Measurements from ENCODE around the gene RPP25L.

RPP25L gene

DNA sequence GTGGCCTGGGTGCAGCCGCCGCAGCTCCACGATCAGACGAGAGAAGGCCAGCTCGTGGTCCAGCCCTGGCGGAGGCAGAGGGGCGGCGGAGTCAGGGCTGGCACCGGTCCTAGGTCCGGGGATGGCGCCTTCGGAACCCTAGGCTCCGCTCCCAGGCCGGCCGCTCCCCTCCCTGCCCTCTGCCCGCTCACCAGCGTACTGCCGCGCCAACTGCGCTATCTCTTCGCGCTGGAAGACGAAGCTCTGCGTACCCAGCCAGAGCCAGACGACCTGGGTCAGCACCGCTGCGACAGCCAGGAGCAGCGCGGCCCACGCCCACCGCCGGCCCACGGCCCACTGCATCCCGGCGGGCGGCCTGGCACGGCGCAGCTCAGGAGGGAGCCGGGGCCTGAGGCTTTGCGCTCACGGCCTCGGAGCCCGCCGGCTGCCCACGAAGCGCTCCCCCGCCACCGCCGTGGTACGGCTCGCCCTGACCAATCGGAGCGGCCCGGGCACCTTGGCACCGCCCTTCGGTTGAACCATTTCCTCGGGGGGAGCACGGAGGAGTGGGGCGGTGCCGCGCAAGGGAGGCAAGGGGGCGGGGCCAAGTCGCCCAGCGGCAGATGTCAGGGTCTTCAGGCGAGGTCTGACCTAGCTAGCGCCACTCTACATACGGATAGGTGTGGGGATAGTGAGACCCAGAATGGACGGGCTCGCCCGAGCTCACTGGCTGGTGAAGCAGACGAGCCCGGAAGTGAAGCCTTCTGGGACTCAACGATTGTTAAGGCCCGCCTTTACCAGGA lies 25.6 kb upstream of the RPP25L start, which contains the start of gene SIGMAR1:
TSS of gene SIGMAR1 (minus strand) at position 432 of the 782 bp plus-strand sequence. CDS start at position 342, 90 bp downstream.
- DNase-seq (ENCODE audit: low read depth): no peak

DNA sequence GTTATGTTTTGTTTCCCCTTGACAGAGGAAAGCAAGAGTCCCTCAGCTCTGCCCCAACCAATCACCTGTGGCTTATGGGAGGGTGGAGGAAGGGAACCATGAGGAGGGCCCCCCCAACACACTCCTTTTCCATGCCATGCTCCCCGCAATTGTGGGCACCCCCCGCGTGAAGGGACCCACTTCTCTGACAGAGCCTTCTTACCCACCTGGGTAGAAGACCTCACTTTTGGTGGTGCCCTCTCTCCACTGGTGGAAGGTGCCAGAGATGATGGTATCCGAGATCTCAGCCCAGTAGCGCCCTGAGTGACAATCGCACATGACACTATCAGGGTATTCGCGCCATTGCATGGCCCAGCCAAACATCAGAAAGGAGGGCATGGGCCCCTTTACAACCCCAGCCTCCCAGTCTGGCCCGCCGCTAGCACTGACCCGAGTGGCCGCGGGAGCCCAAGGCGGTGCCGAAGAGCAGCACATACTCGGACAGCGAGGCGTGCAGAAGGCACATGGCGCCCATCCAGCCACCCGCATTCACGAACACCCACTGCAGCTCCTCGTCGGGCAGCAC lies 25.0 kb upstream of the RPP25L start:
- no peak for DNase-seq (ENCODE audit: low read depth)

DNA sequence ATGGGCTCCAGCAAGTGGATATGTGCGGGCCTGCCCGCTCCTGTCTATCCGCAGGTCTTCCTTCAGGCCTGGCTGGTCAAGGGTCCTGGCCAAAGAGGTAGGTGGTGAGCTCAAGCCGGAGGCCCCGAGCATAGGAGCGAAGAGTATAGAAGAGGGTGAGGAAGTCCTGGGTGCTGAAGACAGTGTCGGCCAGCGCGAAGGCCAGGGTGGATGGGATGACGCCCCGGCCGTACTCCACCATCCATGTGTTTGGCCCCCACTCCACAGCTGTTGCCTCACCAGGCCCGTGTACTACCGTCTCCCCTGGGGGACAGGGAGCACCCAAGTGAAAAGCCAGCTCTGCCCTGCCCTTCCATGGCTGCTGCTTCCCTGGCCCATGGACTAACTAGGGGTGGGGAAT lies 23.7 kb upstream of the RPP25L start:
- DNase-seq (ENCODE audit: low read depth): no peak

DNA sequence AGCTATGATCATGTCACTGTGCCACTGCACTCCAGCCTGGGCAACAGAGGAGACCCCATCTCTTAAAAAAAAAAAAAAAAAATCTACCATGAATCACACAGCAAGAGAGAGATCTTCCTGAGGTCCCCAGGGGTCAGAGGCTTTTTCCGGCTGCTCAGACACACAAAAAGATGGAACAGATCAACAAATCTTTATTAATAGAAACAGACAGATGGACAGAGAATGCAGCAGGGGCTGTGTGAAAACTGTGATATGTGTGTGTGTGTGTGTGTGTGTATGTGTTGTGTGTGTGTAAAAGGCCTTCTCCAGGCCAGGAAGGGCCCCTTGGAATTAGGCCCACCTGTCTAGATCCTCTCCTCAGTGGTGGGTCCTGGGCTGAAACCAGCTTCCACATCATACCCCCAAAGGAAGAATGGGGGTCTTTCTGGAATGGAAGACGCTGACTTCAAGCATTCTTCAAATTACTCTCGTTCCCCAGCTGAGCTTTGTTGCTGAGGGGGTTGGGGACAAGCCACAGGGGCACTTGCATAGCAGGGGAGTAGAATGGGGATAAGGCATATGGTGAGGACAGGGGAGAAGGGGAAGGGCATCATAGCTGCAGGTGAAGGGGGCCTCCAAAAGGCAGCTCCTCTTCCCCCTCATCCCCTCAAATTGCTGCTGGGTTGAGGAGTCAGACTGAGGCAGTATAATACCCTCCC lies 22.8 kb upstream of the RPP25L start:
- DNase-seq (ENCODE audit: low read depth): no peak

DNA sequence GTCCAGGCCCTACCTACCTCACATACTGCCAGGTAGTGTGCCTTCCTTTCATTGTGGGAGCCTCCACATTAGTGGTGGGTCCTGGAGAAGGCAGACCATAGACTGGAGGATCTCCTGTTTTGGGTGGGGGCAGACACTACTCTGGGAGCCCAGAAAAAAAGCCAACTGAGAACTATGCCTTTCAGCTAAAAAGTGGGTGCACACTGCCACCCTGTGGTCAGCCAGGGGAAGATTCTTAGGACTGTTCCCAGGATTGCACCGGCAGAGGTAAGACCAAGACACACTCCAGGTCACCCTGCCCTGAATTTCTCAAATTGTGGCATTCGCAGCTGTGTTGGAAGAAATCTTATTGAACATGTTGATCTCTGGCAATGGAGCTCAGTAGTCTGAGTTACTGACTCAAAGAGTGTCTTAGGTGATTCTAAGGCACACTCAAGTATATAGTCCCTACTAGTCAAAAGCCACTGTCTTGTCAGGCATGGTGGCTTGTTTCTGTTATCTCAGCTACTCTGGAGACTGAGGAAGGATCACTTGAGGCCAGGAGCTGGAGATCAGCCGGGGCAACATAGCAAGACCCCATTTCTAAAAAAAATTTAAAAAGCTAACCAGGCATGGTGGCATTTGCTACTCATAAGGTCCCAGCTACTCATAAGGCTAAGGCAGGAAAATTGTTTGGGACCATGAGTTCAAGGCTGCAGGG lies 22.1 kb upstream of the RPP25L start:
- no peak for DNase-seq (ENCODE audit: low read depth)

DNA sequence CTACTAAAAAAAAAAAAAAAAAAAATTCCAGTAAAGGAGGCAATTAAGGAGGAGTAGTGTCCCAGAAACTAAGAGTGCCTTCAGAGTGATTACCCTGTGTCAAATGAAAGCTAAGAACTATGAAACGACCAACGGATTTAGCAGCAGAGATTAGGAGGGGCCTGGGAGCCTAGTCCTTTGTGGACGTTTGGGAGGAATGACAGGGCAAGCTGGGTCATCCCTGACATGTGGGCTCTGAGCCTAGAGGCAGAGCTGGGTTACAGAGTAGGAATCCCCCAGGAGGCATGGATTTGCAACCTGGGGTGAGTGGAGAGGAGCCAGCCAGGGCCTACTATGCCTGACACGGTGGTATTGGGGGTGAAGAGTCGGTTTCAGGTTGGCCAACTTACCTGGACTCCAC lies 21.3 kb upstream of the RPP25L start:
- no peak for DNase-seq (ENCODE audit: low read depth)

DNA sequence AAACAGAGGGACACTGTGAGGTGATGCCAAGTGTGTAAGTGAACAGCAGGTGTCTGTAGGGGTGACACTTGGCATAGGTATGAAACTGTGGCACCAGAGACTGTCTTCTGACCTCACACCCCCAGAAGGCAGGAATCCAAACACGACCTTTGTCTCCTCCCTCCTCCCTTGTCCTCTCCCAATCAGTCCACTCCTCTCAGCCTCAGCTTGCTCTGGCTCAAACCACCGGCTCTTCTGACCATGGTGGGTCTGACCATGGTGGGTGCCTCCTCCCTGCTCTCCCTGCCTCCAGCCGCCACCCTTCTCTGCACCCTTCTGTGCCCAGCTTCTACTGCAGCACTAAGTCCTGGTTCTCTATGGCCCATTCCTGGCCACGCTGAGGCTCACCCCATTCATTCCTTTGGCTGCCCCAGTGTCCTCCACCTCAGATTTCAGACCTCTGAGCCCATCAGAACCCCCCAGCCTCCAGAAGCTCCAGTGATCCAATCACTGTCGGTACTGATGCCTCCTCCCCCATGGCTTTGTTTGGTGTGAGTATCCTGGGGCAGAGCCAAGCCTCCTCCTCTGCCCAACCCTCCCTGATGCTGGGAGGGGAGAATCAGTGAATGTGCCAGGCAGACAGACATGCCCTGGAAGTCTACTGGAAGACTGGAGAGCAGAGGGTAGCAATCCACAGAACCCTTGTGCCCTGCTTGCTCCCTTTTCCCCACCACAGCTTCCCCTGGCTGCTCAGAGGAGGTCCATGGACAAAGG lies 18.7 kb upstream of the RPP25L start:
- no peak for DNase-seq (ENCODE audit: low read depth)

DNA sequence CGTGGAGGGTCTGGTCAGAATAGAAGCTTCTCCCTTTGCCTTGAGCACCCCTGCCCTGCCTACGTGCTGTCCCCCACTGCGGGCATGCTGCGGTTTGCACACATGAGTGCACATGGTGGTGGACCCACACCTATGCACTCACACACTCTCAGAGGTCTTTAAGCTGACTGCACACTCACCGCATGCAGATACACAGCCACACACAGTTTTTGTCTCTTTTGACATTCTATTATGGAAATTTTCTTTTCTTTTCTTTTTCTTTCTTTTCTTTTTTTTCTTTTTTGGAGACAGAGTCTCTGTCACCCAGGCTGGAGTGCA lies 17.6 kb upstream of the RPP25L start:
- DNase-seq (ENCODE audit: low read depth): no peak

DNA sequence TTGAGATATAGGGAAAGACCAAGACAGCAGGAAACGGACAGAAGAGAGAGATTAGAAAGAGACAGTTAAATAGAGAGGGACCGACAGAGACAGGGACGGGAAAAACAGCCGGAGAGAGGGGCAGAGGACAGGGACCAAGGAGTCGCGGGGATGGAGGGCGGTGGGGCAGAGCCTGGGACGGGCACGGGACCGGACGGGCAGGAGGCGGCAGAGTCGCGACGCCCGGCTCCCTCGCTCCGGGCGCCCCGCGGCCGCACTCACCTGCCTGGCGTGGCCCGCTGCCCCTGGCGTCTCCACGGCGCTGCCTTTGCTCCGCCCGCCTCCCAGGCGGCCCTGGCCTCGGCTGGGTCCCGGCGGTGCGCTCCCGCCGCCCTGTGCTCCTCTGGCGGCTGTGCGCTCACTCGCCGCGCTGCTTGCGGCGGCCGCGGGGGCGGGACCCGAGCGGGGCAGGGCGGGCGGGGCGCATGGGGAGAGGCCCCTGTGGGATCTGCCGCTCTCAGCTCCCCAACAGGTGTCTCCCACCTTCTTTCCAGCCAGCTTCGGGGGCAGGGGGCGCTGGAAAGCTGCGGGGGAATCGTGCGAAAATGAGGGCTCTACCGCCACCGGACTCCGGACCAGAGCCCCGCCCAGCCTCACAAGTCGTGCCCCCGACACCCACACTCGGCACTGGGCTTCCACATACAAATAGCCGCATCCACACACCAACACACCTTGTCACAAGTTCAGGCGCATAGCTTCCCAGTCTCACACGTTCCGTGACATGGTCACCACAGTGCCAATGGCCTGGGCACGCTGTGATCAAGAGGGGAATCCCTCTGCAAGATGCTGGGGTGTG lies 17.0 kb upstream of the RPP25L start, which contains the start of gene ARID3C:
TSS of gene ARID3C (minus strand) at position 411 of the 835 bp plus-strand sequence. CDS start 1,052 bp downstream, outside the sequence.
- no peak for DNase-seq (ENCODE audit: low read depth)

DNA sequence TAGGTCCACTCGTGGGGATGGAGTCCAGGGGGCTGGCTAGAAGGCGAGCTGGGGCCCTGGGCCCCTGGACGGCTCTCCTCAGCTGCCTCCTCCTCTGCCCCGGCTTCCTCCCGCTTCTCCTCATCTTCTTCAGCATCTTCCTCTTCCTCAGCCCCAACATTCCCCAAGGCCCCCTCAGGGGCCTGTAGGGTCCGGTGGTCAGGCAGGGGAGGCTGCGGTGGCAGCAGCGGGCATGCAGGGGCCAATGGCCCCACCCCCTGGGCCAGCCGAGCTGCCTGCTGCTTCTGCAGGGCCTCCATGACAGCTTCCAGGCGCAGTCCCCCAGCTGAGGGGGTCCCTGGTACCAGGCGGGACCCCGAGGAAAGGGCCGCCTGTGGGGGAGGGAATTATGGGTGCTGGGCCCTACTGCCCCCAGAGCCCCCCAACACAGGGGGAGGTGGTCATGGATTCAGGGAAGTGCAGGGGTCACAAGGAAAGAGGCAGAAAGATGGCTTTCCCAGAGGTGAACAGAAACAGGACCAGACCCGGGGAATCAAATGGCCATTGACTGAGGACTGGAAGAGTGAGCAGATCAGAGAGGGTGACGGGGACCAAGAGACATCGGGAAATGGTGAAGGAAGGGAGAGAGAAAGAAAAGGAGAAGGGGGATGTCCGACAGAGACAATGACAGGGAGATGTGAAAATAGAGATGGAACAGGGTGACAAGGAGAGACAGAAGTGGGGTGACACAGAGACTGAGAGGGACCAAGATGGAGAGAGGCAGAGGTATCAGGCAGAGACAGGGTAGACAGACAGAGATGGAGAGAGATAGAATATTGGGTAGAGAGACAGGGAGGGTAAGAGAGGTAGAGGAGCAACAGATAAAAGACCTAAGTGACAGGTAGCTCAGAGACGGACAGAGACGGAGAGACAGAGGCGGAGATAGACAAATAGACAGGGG lies 16.1 kb upstream of the RPP25L start:
- DNase-seq (ENCODE audit: low read depth): no peak

DNA sequence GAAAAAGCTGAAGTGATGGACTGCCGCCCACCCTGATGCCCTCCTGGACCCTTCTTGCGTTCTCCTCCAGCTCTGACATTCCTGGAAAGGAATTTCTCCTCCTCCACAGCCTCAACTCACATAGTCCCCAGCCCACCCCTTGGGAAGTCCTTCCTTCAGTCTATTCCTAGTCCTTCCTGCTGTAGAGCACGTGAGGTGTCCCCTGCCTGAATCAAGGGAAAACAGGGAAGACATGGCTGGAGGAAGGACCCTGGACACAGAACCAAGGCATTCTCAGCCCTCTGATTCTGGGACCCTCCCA lies 13.2 kb upstream of the RPP25L start:
- DNase-seq (ENCODE audit: low read depth): no peak

DNA sequence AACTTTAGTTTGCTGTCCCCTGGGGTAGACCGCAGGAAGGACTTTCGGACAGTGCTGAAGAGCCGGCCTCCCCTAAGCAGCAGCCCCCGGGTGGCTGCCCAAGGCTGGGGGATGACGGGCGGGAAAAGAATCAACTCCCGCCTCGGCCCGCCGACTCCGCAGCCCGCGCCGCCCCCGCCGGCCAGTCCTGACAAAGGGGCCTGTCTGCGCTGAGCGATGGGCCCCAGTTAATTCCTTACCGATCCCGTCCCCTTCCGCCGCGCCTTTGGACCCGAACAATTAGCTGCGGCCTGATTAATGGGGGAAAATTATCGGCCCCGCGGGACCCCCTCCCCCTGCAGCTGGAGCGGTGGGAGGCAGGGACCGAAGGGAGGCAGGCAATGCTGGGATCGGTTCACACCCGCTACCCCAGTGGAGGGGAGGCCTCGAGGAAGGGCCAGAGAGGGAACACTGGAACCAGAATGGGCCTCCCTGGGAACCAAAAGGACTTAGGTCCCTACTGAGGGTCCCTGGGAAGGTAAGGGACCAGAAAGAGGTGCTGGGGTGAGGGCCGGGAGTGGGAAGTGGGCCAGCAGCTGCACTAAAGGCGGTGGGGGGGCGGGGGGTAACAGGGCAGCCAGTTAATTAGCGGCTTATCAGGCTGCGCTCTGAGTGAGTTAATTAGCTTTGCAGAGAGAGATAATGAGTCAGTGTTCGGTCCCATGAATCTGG lies 12.7 kb upstream of the RPP25L start:
- DNase-seq (ENCODE audit: low read depth): no peak

DNA sequence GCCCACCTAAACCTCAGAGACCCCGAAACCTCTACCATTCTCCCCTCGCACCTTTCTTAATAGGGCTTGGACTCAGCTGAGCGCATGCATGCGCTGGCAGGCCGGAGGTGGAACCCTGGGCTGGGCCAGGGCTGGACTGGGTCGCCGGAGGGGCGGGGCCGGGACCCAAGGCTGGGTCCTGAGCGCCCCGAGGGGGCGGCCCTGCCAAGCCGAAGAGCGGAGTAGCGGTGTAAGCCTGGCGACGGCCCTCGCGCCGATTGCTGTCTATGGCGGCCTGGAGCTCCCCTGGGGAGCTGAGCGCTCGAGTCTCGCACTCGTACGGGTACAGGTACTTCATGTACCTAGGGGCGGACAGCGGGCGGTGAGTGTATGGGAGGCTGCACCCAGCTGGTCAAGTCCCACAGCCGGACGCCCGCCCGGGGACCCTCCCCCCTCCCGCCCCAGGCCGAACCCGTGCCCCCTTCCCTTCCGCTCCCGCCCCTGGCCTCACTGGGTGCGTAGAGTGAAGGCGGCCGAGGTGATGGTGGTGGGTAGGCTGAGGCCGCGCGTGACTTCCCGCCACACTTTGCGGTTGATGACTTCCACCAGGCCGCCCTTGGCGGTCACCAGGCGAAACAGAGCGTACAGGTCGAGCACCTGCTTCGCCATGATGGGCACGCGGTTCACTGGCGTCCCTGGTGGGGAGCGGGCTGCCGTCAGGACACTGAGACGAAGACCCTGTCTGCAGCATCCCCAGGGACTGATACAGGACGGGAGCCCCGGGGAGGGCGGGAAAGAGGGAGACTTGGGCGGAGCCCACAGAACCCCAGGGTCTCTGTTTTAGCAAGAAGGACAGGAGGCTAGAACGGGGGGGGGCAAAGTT lies 11.7 kb upstream of the RPP25L start:
- DNase-seq (ENCODE audit: low read depth): no peak

DNA sequence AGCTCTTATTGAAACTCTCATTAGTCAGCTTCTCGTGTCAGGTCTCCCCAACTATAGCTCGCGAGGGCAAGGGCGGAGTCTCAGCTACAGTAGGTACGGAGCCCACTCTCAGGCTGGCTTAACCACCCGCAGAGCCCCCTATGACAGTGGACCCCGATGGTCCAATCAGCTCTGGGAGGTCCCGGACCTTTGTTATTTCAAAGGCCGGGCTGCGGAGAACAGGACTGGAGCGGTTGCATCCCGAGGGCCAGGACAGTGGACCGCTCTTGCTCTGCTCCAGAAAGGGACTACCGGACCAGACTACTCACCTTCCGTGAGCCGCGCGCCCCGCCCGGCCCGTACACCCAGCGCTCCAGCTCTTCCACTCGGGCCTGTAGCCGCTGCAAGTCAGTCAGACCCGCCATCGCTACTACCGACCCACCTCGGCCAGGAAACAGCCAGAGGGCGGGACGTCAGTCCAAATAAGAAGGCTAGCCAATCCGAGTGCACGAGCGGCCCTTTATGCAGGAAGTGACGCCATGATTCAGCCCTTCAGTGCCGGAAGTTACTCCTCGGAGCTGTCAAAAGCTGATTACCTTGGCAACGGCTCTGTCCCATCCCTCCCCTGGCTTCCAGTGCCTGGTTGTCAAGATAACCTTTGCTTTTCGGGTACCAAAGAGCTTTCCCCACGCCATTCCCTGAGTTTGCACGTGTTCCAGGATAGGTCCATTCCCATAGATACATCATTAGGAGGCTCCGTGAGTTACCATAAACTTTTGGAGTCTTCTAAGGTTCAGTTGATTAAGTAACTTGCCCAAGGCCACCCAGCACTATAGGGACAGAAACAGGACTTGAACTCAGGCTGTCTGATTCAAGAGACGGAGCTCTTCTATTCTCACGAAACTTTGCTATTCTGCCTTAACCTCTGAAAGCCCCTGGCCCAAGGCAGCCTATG lies 8.4 kb upstream of the RPP25L start, which contains the start of gene DCTN3:
TSS of gene DCTN3 (minus strand) at position 435 of the 934 bp plus-strand sequence. CDS start at position 404, 31 bp downstream.
- DNase-seq (ENCODE audit: low read depth): peak; percentile 85

DNA sequence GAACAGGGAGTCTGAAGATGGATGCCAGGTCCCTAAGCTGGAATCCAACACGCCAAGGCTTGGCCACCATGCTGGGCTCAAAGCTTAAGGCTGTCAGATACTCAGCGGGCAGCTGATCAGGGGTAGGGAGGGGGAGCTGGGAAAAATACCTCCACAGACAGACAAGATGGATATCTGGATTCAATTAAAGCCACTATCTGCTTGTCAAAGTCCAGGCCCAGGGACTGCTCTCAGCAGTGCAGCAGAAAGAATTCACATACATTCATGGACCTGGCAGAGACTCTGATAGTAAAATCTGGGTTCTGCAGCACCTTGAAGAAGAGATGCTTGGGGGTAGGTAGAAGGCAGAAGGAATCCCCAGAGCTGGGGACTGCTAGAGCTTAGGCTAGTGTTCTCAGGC lies 3.2 kb upstream of the RPP25L start:
- no peak for DNase-seq (ENCODE audit: low read depth)

DNA sequence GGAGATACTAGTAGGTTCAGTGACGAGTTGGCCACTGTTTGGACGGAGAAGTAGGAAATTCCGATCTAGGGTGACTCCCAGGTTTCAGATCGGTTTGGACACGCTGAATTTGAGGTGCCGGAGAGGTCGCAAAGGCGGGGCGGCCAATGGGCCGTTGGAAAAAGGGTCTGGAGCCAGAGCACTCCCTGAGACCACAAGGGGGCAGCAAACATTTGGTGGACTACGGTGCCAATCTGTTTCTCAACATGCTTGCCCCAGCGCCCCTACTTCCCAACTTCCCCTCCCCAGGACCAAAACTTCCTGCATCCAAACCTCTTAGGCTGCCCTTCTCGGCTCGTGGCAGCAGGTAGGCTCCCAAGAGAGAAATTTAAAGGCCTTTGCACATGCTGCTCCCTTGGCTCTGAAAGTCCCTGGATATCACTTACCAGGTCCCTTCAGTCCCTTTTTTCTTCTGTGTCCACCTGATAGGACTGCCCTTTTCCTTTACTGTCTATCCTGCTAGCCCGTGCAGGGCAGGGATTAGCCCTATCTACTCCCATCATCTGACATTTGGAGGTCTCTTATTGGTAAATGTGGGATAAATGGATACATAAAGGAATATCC lies 992 bp upstream of the RPP25L start:
- no peak for DNase-seq (ENCODE audit: low read depth)

Data from GM04503 (cell line).